Testis (tissue), 2 donors: ENCODE data around the gene NTM.

Experiments
- CTCF ChIP-seq, 3 experiments: fragments of 450-650 bp in 2 of 3; fragments of 200-600 bp in 1 of 3; sonication (generic) in 1 of 3; IDR thresholded peaks; one replicate each; pipeline ENCODE4 v1.5.1; 2016 to 2019; ENCODE audit warnings: antibody characterized with exemption in 3 of 3, mild to moderate bottlenecking in 2 of 3, moderate library complexity in 1 of 3
- POLR2A ChIP-seq: fragments of 450-650 bp; IDR thresholded peaks from one replicate; pipeline ENCODE4 v1.6.1; 2017; ENCODE audit warnings: antibody characterized with exemption, mild to moderate bottlenecking, moderate library complexity

DNA sequence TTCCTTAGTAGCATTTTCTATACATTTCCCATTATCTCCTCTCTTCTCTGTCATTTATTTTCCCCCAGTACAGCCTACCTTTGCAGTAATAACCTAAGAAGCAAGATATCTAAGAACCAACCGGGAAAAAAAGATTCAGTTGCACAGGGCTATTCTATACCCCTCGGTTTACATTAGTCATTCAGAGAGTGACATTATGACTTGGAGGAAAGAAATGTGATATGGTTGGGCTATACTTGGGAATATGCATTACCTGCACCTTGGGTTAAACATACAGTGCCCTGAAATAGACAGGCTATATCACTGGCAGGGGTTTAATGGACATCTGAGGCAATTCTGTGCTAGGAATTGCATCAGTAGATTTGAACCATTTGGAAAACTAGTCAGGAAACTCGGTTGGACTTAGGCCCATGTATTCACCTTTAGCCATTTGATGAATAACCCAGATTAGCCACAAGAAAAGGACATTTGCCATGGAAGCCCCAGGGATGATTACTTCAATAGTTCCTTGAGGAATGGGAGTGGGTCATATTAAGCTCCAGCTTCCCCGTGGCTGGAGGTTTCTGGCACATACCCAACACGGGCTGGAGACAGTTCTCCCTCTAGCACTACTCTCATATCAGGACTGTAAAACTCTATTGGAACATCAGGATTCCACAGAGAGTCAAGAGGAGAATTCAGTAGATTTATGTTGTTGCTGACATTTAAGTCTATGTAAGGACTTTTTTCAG is 973.2 kb downstream of the NTM start:
- TF ChIP-seq CTCF (IDR thresholded peaks at IDR 0.05) = no peak
- no peak for TF ChIP-seq POLR2A
